HepG2 (cell line): ENCODE data around the gene SAPCD1. TPM values are rescaled to one million over a fixed set of nuclear protein-coding genes. Genes with fewer than 3 reads are reported as not detected.

ENCODE experiments used
- ATAC-seq: fragments of 200-7000 bp; cut with Tn5 transposase; 3 replicates; pipeline ENCODE4 v1.9.1; 2020; ENCODE audit warnings: mild to moderate bottlenecking, moderate library complexity
- BruUV-seq: library from RNA; stranded (reverse); fragments of 400-500 nt; replicated peaks from 2 replicates; lab custom pipeline; 2021; lab: Mats Ljungman, UMichigan
- CTCF ChIA-PET: fragments of 300-600 bp; formaldehyde crosslinking; extraction: SDS; loops from one replicate; lab custom pipeline; 2021; ENCODE audit warnings: low total read pairs, inconsistent platforms, low intra/inter-chr PET ratio; lab: Yijun Ruan, JAX
- POLR2A ChIA-PET: fragments of 350-600 bp; sonication (Branson Sonifier 250); formaldehyde crosslinking; loops from one replicate; lab custom pipeline; 2020; ENCODE audit warnings: antibody characterized with exemption, inconsistent platforms; lab: Yijun Ruan, JAX
- DNase-seq: peaks from one replicate; pipeline ENCODE4 v3.0.0-alpha.2; 2015; ENCODE audit warnings: low spot score
- FAIRE-seq: peaks from 3 replicates; lab custom pipeline; 2011; peaks lifted over from hg19 to GRCh38; lab: Jason Lieb, UNC
- H2AFZ ChIP-seq: one replicate; pipeline ENCODE4 v1.6.1; 2011; ENCODE audit warnings: low read length, inconsistent platforms
- H3K27ac ChIP-seq: fragments of 300-600 bp; 3 replicates; pipeline ENCODE4 v1.8.0; 2011; ENCODE audit warnings: mixed run types, mild to moderate bottlenecking, mixed read lengths, low read length, inconsistent platforms; ENCODE audit not compliant: insufficient read depth; ENCODE audit errors: extremely low read length
- H3K27me3 ChIP-seq, 2 experiments: fragments of 200-600 bp in 1 of 2; 2 replicates in 1 of 2; 3 replicates in 1 of 2; pipeline versions ENCODE4 v1.6.0 to v1.8.0; 2011; ENCODE audit warnings: low read length in 2 of 2, mild to moderate bottlenecking in 2 of 2, moderate library complexity in 2 of 2, inconsistent platforms in 1 of 2; ENCODE audit not compliant: insufficient read depth in 2 of 2, control insufficient read depth in 1 of 2
- H3K36me3 ChIP-seq, 2 experiments: fragments of 200-600 bp in 1 of 2; replicated peaks in 1 of 2; 2 replicates in 1 of 2; 3 replicates in 1 of 2; pipeline versions ENCODE4 v1.5.1 to v1.8.0; 2011; ENCODE audit warnings: low read length in 2 of 2, inconsistent platforms in 1 of 2; ENCODE audit not compliant: insufficient read depth in 2 of 2, control insufficient read depth in 1 of 2
- H3K4me1 ChIP-seq: 2 replicates; pipeline ENCODE4 v1.5.1; 2012; ENCODE audit warnings: low read length, inconsistent platforms; ENCODE audit not compliant: insufficient read depth
- H3K4me2 ChIP-seq: 2 replicates; pipeline ENCODE4 v1.6.0; 2011; ENCODE audit warnings: low read depth, low read length, inconsistent platforms
- H3K4me3 ChIP-seq, 3 experiments: fragments of 200-600 bp in 1 of 3; sonication (generic), shearing (Covaris generic) in 1 of 3; replicated peaks in 1 of 3; 2 replicates each; pipeline ENCODE4 v1.5.1; 2011 to 2016; ENCODE audit warnings: low read length in 3 of 3, inconsistent platforms in 2 of 3, low read depth in 2 of 3, mild to moderate bottlenecking in 2 of 3, control low read depth in 1 of 3, mixed read lengths in 1 of 3; ENCODE audit not compliant: insufficient read depth in 1 of 3
- H3K79me2 ChIP-seq: one replicate; pipeline ENCODE4 v1.6.1; 2011; ENCODE audit warnings: low read length, inconsistent platforms; ENCODE audit not compliant: insufficient read depth
- H3K9ac ChIP-seq: 2 replicates; pipeline ENCODE4 v1.6.0; 2011; ENCODE audit warnings: mild to moderate bottlenecking, low read depth, low read length, inconsistent platforms; ENCODE audit not compliant: insufficient read depth
- H3K9me3 ChIP-seq: 2 replicates; pipeline ENCODE4 v1.5.1; 2012; ENCODE audit warnings: mild to moderate bottlenecking, low read length
- H4K20me1 ChIP-seq: 2 replicates; pipeline ENCODE4 v1.6.0; 2011; ENCODE audit warnings: inconsistent platforms, mild to moderate bottlenecking, low read length, moderate library complexity; ENCODE audit not compliant: insufficient read depth
- RARA ChIP-seq: IDR thresholded peaks from 2 replicates; pipeline ENCODE4 v1.6.1; 2016; ENCODE audit warnings: missing genetic modification reagents, missing compliant biosample characterization
- SNAI1 ChIP-seq: sonication (generic); formaldehyde crosslinking; IDR thresholded peaks from 2 replicates; pipeline ENCODE4 v1.5.0; 2020; ENCODE audit warnings: mild to moderate bottlenecking, missing genetic modification reagents, borderline replicate concordance
- TBX3 ChIP-seq: fragments of 450-650 bp; IDR thresholded peaks from 2 replicates; pipeline ENCODE4 v1.6.1; 2017; ENCODE audit warnings: antibody characterized with exemption, mild to moderate bottlenecking, inconsistent platforms, borderline replicate concordance
- ZBTB42 ChIP-seq: sonication (generic); formaldehyde crosslinking; IDR thresholded peaks from 2 replicates; pipeline ENCODE4 v1.5.0; 2020; ENCODE audit warnings: mild to moderate bottlenecking, missing genetic modification reagents
- ZNF687 ChIP-seq: sonication (generic); formaldehyde crosslinking; IDR thresholded peaks from 2 replicates; pipeline ENCODE4 v1.5.1; 2020; ENCODE audit warnings: mild to moderate bottlenecking, missing genetic modification reagents, moderate library complexity
- WGBS: methylation state at CpG from one replicate; pipeline ENCODE4 v1.1.6; 2017; ENCODE audit warnings: low lambda C conversion rate; 5-methylcytosine and 5-hydroxymethylcytosine counted together
- in situ Hi-C: cut with HindIII; loops from 2 replicates; pipeline ENCODE4 v1.10.0; 2017; ENCODE audit warnings: low pct_unique_long_range_greater_than_20kb; ENCODE audit not compliant: extremely low pct_ligation_motif_present
- intact Hi-C: fragments of 100-400 bp; cut with micrococcal nuclease; formaldehyde crosslinking; loops from one replicate; pipeline ENCODE4 v1.10.0; 2022; ENCODE audit not compliant: unreplicated experiment
- polyA plus RNA-seq, 8 experiments: library from polyadenylated mRNA; depleted of rRNA in 3 of 8; stranded (reverse) in 7 of 8; unstranded in 1 of 8; fragments of >200 nt; fragmentation: Illumina TruSeq in 4 of 8; extraction: Trizol in 4 of 8; gene quantifications; 2 replicates each; pipeline versions ENCODE4 v1.2.1 to v1.2.3, GENCODE V29; 2011 to 2016; ENCODE audit warnings: low read depth in 4 of 8, missing spikeins in 1 of 8, mixed read lengths in 1 of 8; ENCODE audit not compliant: insufficient read depth in 1 of 8
- total RNA-seq, 5 experiments: library from RNA; depleted of rRNA; stranded (reverse); fragments of >200 nt; fragmentation: Illumina TruSeq; extraction: Trizol; gene quantifications; 2 replicates each; pipeline ENCODE4 v1.2.3, GENCODE V29; 2016; ENCODE audit warnings: low read depth in 1 of 5

Gene SAPCD1
- total and polyA plus RNA-seq, 2 of the 13 experiments (the other 11 are each of a cell fraction or from before 2014, with no cell fraction given): 2.5 to 3.9 TPM

- no peaks in the 10 kb centered on the region for H3K36me3 ChIP-seq
- WGBS: 40% methylated on average over 5 of the region's 6 CpGs
- no peaks in the 10 kb centered on the region for H3K9me3 ChIP-seq
- no peak overlapping the region for H3K9ac ChIP-seq
- BruUV-seq: no TSS peak
- peaks cover 5 to 47% of the 10 kb centered on the region in 2 experiments; a peak in 4 of 5 replicates for H3K27me3 ChIP-seq
- peaks cover 15% of the 10 kb centered on the region for H3K4me1 ChIP-seq
- in situ Hi-C loops (no loop called here), intact Hi-C loops (loop anchor here (5.0 kb wide), 1 partner anchor 37 kb away; the partner anchor contains the start of gene LY6G5C)
- FAIRE-seq (no peak), ATAC-seq (no peak), DNase-seq (no peak)
- H3K27ac ChIP-seq: no peak overlapping the region
- H3K4me3 ChIP-seq: no peak overlapping the region
- H3K4me2 ChIP-seq: no peak overlapping the region
- ChIA-PET POLR2A (no interaction called here), CTCF (no interaction called here)
- H2AFZ ChIP-seq: no peak overlapping the region
- TF ChIP-seq ZBTB42 (CRISPR knock-in tag): no peak
- TF ChIP-seq SNAI1: no peak
- TF ChIP-seq TBX3: no peak
- TF ChIP-seq RARA (CRISPR knock-in tag): no peak
- peak; percentile 18; the same call in 1 of the 2 replicates for TF ChIP-seq ZNF687 (CRISPR knock-in tag)
- no peaks in the 10 kb centered on the region for H4K20me1 ChIP-seq
- H3K79me2 ChIP-seq: no peaks in the 10 kb centered on the region
These were observed 43.5 kb upstream of the SAPCD1 start for GRCh38 chr6:31719001-31719400.
